MG63 (cell line): ENCODE results near the gene CREB3L4. TPM values are rescaled to one million over a fixed set of nuclear protein-coding genes. Genes with fewer than 3 reads are reported as not detected.
"Not testable (repeated sequence)": the region's sequence is repeated elsewhere in the genome, so short reads cannot be mapped to it uniquely, and the experiment has no call there.

ENCODE experiments used
- DNase-seq: peaks from one replicate; pipeline ENCODE4 v3.0.0-alpha.2; 2020
- H3K27me3 ChIP-seq: fragments of 250-450 bp; sonication (Bioruptor Pico); 2 replicates; pipeline ENCODE4 v1.5.1; 2020; ENCODE audit warnings: mild to moderate bottlenecking, moderate library complexity
- H3K36me3 ChIP-seq: fragments of 250-450 bp; sonication (Bioruptor Pico); 2 replicates; pipeline ENCODE4 v1.5.1; 2020; ENCODE audit warnings: mild to moderate bottlenecking, moderate library complexity
- H3K4me3 ChIP-seq: fragments of 250-450 bp; sonication (Bioruptor Pico); 2 replicates; pipeline ENCODE4 v1.5.1; 2020; ENCODE audit warnings: mild to moderate bottlenecking, moderate library complexity
- H3K9me3 ChIP-seq: fragments of 250-450 bp; sonication (Bioruptor Pico); 2 replicates; pipeline ENCODE4 v1.5.1; 2020; ENCODE audit warnings: mild to moderate bottlenecking, moderate library complexity
- total RNA-seq: library from RNA; depleted of rRNA; stranded (reverse); fragments of >200 nt; shearing (Covaris generic); gene quantifications from 2 replicates; pipeline ENCODE4 v1.2.3, GENCODE V29; 2014; ENCODE audit warnings: low replicate concordance

The CREB3L4 gene
- total RNA-seq, 1 experiment from 2014 or later: 12.8 TPM

- no peaks in the 10 kb centered on the region for H3K27me3 ChIP-seq
- H3K9me3 ChIP-seq: no peaks in the 10 kb centered on the region
- H3K36me3 ChIP-seq: peaks cover 2% of the 10 kb centered on the region
- no peak for DNase-seq
- peak overlapping the region; percentile 63 for H3K4me3 ChIP-seq
These were observed 706 bp downstream of the CREB3L4 start for GRCh38 chr1:153968408-153968807.

GRCh38 chr1:153968972-153969371 is 1.3 kb downstream of the CREB3L4 start:
- no peak overlapping the region for H3K4me3 ChIP-seq
- no peaks in the 10 kb centered on the region for H3K27me3 ChIP-seq
- no peak for DNase-seq
- H3K9me3 ChIP-seq: no peaks in the 10 kb centered on the region
- peaks cover 8% of the 10 kb centered on the region for H3K36me3 ChIP-seq

GRCh38 chr1:153970346-153970745 is 2.6 kb downstream of the CREB3L4 start:
- no peak for DNase-seq
- Histone ChIP-seq H3K36me3 (peaks cover 22% of the 10 kb centered on the region), H3K4me3 (no peak overlapping the region), H3K27me3 (no peaks in the 10 kb centered on the region), H3K9me3 (no peaks in the 10 kb centered on the region)

- peaks cover 32% of the 10 kb centered on the region for H3K36me3 ChIP-seq
- H3K27me3 ChIP-seq: no peaks in the 10 kb centered on the region
- DNase-seq: no peak
- no peaks in the 10 kb centered on the region for H3K9me3 ChIP-seq
- no peak overlapping the region for H3K4me3 ChIP-seq
These were observed 5.4 kb downstream of the CREB3L4 start for GRCh38 chr1:153973071-153973470.

GRCh38 chr1:153973525-153973924 is 5.8 kb downstream of the CREB3L4 start:
- Histone ChIP-seq H3K36me3 (peaks cover 32% of the 10 kb centered on the region), H3K4me3 (no peak overlapping the region), H3K27me3 (no peaks in the 10 kb centered on the region), H3K9me3 (no peaks in the 10 kb centered on the region)
- no peak for DNase-seq

- no peaks in the 10 kb centered on the region for H3K9me3 ChIP-seq
- H3K36me3 ChIP-seq: peaks cover 42% of the 10 kb centered on the region
- H3K27me3 ChIP-seq: no peaks in the 10 kb centered on the region
- peak overlapping the region; percentile 89 for H3K4me3 ChIP-seq
- no peak for DNase-seq
These were observed 9.1 kb downstream of the CREB3L4 start for GRCh38 chr1:153976819-153977249.

GRCh38 chr1:153977250-153978240 is 9.8 kb downstream of the CREB3L4 start, which contains the start of gene JTB:
JTB (minus strand) TSS chr1:153977674; CDS start chr1:153977252, 422 bp downstream.
- Histone ChIP-seq H3K9me3 (no peaks in the 10 kb centered on the region), H3K4me3 (peak within 1 kb of the TSS; percentile 89), H3K36me3 (peaks cover 49% of the 10 kb centered on the region), H3K27me3 (no peaks in the 10 kb centered on the region)
- peak; percentile 88 for DNase-seq

- DNase-seq: no peak
- no peaks in the 10 kb centered on the region for H3K27me3 ChIP-seq
- peaks cover 53% of the 10 kb centered on the region for H3K36me3 ChIP-seq
- no peaks in the 10 kb centered on the region for H3K9me3 ChIP-seq
- H3K4me3 ChIP-seq: peak overlapping the region; percentile 89
These were observed 10.7 kb downstream of the CREB3L4 start for GRCh38 chr1:153978274-153978909.

- H3K27me3 ChIP-seq, DNase-seq, H3K9me3 ChIP-seq, H3K4me3 ChIP-seq: not testable (repeated sequence)
- peaks cover 50% of the 10 kb centered on the region for H3K36me3 ChIP-seq
These were observed 11.4 kb downstream of the CREB3L4 start for GRCh38 chr1:153979091-153979490.

GRCh38 chr1:153981735-153982134 is 14.0 kb downstream of the CREB3L4 start:
- H3K4me3 ChIP-seq, H3K9me3 ChIP-seq, DNase-seq, H3K27me3 ChIP-seq: not testable (repeated sequence)
- peaks cover 27% of the 10 kb centered on the region for H3K36me3 ChIP-seq

- DNase-seq: no peak
- Histone ChIP-seq H3K27me3 (no peaks in the 10 kb centered on the region), H3K36me3 (peaks cover 19% of the 10 kb centered on the region), H3K9me3 (no peaks in the 10 kb centered on the region), H3K4me3 (no peak overlapping the region)
These were observed 16.6 kb downstream of the CREB3L4 start for GRCh38 chr1:153984123-153984894.

- peak overlapping the region; percentile 72 for H3K4me3 ChIP-seq
- H3K9me3 ChIP-seq: no peaks in the 10 kb centered on the region
- H3K36me3 ChIP-seq: peaks cover 17% of the 10 kb centered on the region
- no peaks in the 10 kb centered on the region for H3K27me3 ChIP-seq
- no peak for DNase-seq
These were observed 17.7 kb downstream of the CREB3L4 start for GRCh38 chr1:153985341-153985912.

GRCh38 chr1:153985941-153986761 is 18.4 kb downstream of the CREB3L4 start, which contains the start of gene RAB13:
RAB13 (minus strand) TSS chr1:153986339; CDS start chr1:153986236, 103 bp downstream.
- DNase-seq: peak; percentile 92
- Histone ChIP-seq H3K27me3 (no peaks in the 10 kb centered on the region), H3K4me3 (peak within 1 kb of the TSS; percentile 72), H3K9me3 (no peaks in the 10 kb centered on the region), H3K36me3 (peaks cover 23% of the 10 kb centered on the region)

GRCh38 chr1:153987621-153988020 is 19.9 kb downstream of the CREB3L4 start:
- no peak overlapping the region for H3K4me3 ChIP-seq
- peaks cover 30% of the 10 kb centered on the region for H3K36me3 ChIP-seq
- no peaks in the 10 kb centered on the region for H3K27me3 ChIP-seq
- DNase-seq: no peak
- no peaks in the 10 kb centered on the region for H3K9me3 ChIP-seq

GRCh38 chr1:153990468-153991150 is 22.9 kb downstream of the CREB3L4 start, which contains the start of gene RPS27:
RPS27 (plus strand) TSS chr1:153990762; CDS start chr1:153990797, 35 bp downstream.
- Histone ChIP-seq H3K4me3 (peak within 1 kb of the TSS; percentile 96), H3K27me3 (no peaks in the 10 kb centered on the region), H3K9me3 (no peaks in the 10 kb centered on the region), H3K36me3 (peaks cover 50% of the 10 kb centered on the region)
- peak; percentile 93 for DNase-seq
